ENCODE measurements around the gene NPTX1.

The NPTX1 gene

DNA sequence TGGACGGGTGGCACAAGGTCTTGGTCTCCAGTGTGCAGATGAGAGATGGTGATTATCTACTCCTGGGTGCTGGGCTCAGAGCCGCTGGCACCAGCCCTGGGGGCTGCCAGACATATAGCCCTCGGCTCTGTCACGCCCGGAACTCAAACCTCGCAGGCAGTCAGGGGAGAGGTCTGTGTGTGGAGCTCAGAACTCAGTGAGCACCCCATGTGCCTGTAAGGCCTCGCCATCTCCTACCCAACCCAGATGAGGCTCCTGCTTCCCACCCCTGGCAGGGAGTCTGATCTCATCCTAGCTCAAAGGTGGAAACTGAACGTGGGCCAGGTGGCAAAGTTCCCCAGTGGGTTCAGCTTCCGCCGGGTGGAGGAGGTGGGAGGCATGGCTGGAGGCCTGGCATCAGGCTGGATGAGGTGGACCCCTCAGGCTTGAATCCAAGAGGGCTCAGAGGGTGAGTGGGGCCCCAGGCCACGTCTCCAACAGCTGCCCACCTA is 22.6 kb upstream of the NPTX1 start:
- peaks cover 27 to 80% of the 10 kb centered on the region in 2 donors for H3K27me3 Mint-ChIP-seq
- H3K4me1 Mint-ChIP-seq = peaks cover 0 to 2% of the 10 kb centered on the region in 2 donors
- ATAC-seq (replicated peaks) (no peak), DNase-seq (no peak)
- no peak overlapping the region for H3K27ac Mint-ChIP-seq
- no peaks in the 10 kb centered on the region for H3K9me3 Mint-ChIP-seq
- H3K4me3 Mint-ChIP-seq = no peak overlapping the region
- no peaks in the 10 kb centered on the region for H3K36me3 Mint-ChIP-seq

- Mint-ChIP-seq H3K27me3 (peaks cover 21 to 78% of the 10 kb centered on the region in 2 donors), H3K4me1 (peaks cover 0 to 2% of the 10 kb centered on the region in 2 donors), H3K36me3 (no peaks in the 10 kb centered on the region), H3K27ac (no peak overlapping the region), H3K9me3 (no peaks in the 10 kb centered on the region), H3K4me3 (no peak overlapping the region)
- ATAC-seq (replicated peaks) = peak; percentile 25 to 45
- DNase-seq = no peak
Measured at GRCh38 chr17:80498242-80498919, 22.0 kb upstream of the NPTX1 start.

- no peak for ATAC-seq (replicated peaks)
- peaks cover 20 to 76% of the 10 kb centered on the region in 2 donors for H3K27me3 Mint-ChIP-seq
- H3K27ac Mint-ChIP-seq = no peak overlapping the region
Measured at GRCh38 chr17:80497726-80498241, 21.4 kb upstream of the NPTX1 start.

GRCh38 chr17:80494547-80494946 is 18.1 kb upstream of the NPTX1 start:
- no peak overlapping the region for H3K27ac Mint-ChIP-seq
- ATAC-seq (replicated peaks) (no peak), DNase-seq (no peak)
- H3K9me3 Mint-ChIP-seq = no peaks in the 10 kb centered on the region
- H3K27me3 Mint-ChIP-seq = peaks cover 28 to 57% of the 10 kb centered on the region in 2 donors
- H3K4me1 Mint-ChIP-seq = peaks cover 0 to 2% of the 10 kb centered on the region in 2 donors
- H3K4me3 Mint-ChIP-seq = no peak overlapping the region
- H3K36me3 Mint-ChIP-seq = no peaks in the 10 kb centered on the region

More at GRCh38 chr17:80497726-80498241, 21.4 kb upstream of the NPTX1 start:
- H3K4me1 Mint-ChIP-seq = peaks cover 0 to 2% of the 10 kb centered on the region in 2 donors
- H3K9me3 Mint-ChIP-seq = no peaks in the 10 kb centered on the region
- no peak for DNase-seq
- H3K36me3 Mint-ChIP-seq = no peaks in the 10 kb centered on the region
- H3K4me3 Mint-ChIP-seq = no peak overlapping the region

- Mint-ChIP-seq H3K27ac (no peak overlapping the region), H3K4me3 (no peak overlapping the region), H3K27me3 (peaks cover 23 to 42% of the 10 kb centered on the region in 2 donors), H3K36me3 (no peaks in the 10 kb centered on the region), H3K4me1 (no peaks in the 10 kb centered on the region), H3K9me3 (no peaks in the 10 kb centered on the region)
- no peak for ATAC-seq (replicated peaks)
- no peak for DNase-seq
Measured at GRCh38 chr17:80492343-80493136, 16.1 kb upstream of the NPTX1 start.

GRCh38 chr17:80491478-80492342 is 15.3 kb upstream of the NPTX1 start:
- peaks cover 25 to 42% of the 10 kb centered on the region in 2 donors for H3K27me3 Mint-ChIP-seq
- no peaks in the 10 kb centered on the region for H3K9me3 Mint-ChIP-seq
- no peaks in the 10 kb centered on the region for H3K4me1 Mint-ChIP-seq
- no peak overlapping the region for H3K27ac Mint-ChIP-seq
- H3K4me3 Mint-ChIP-seq = no peak overlapping the region
- DNase-seq (no peak), ATAC-seq (replicated peaks) (no peak)
- no peaks in the 10 kb centered on the region for H3K36me3 Mint-ChIP-seq

- Mint-ChIP-seq H3K9me3 (no peaks in the 10 kb centered on the region), H3K4me1 (peaks cover 4 to 10% of the 10 kb centered on the region in 2 donors), H3K36me3 (no peaks in the 10 kb centered on the region), H3K27me3 (peaks cover 39 to 40% of the 10 kb centered on the region in 2 donors), H3K4me3 (no peak overlapping the region), H3K27ac (no peak overlapping the region)
- no peak for DNase-seq
- ATAC-seq (replicated peaks) = no peak
Measured at GRCh38 chr17:80487511-80487910, 11.1 kb upstream of the NPTX1 start.

DNA sequence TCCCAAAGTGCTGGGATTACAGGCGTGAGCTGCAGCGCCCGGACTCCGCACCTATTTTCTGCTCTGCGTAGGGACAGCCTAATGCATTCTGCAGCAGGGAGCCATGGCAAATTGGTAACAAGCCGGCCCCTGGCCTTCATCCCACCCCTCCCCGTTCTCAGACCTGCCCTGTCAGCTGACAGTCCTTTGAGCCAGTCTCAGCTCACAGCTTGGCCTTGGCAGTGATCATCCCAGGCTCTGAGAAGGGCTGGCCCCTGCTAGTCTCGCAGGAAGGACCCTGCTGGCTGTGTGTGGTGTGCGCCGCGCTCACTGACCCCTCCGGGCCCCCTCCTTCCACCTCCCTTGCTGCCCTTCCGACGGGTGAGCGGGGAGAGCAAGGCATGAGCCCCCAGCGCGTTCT is 10.3 kb upstream of the NPTX1 start:
- no peak for DNase-seq
- H3K27ac Mint-ChIP-seq = no peak overlapping the region
- no peak for ATAC-seq (replicated peaks)
- H3K9me3 Mint-ChIP-seq = no peaks in the 10 kb centered on the region
- no peaks in the 10 kb centered on the region for H3K36me3 Mint-ChIP-seq
- H3K4me1 Mint-ChIP-seq = peaks cover 4 to 11% of the 10 kb centered on the region in 2 donors
- no peak overlapping the region for H3K4me3 Mint-ChIP-seq
- H3K27me3 Mint-ChIP-seq = peaks cover 46 to 47% of the 10 kb centered on the region in 2 donors

- peak overlapping the region in 1 of 2 donors; percentile 6 for H3K4me3 Mint-ChIP-seq
- no peaks in the 10 kb centered on the region for H3K36me3 Mint-ChIP-seq
- H3K27ac Mint-ChIP-seq = peak overlapping the region; percentile 75
- H3K4me1 Mint-ChIP-seq = peaks cover 6 to 18% of the 10 kb centered on the region in 2 donors
- peak; percentile 51 for DNase-seq
- ATAC-seq (replicated peaks) = peak; percentile 96 to 97
- peaks cover 54 to 55% of the 10 kb centered on the region in 2 donors for H3K27me3 Mint-ChIP-seq
- no peaks in the 10 kb centered on the region for H3K9me3 Mint-ChIP-seq
Measured at GRCh38 chr17:80485846-80486245, 9.4 kb upstream of the NPTX1 start.

DNA sequence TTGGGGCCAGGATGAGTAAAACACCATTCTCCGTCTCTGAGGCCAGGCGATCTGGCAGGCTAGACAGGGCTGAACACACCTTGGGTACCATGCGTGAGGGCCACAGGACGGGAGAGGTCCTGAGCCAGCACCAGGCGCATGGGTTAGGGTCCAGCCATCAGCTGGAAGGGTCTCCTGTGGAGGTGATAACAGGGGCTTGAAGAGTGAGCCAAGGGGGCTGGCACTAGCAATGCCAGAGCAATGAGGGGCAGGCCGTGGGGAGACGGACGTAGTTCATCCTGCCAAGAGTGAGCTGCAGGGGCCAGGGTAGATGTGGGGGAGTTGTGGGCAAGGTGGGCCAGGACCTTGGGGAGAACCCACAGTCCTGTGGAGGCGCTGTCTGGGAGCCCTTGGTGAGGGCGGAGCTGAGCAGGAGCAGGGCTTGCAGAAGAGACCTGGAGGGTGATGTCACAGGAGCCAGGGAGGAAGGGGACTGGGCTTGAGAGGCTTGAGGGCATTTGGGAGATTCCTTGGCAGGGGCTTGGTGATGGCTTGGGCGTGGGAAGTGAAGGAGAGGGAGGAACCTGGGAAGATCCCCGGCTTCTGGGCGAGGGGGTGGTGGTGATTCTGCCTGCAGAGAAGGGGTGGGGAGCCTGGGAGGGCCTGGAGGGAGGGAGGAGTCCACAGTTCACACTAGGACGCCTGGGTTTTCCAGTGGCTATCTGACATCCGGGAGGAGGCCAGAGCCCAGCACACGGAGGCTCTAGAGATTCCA is 6.3 kb upstream of the NPTX1 start:
- H3K4me3 Mint-ChIP-seq = peak overlapping the region in 1 of 2 donors; percentile 8
- ATAC-seq (replicated peaks) = no peak

DNA sequence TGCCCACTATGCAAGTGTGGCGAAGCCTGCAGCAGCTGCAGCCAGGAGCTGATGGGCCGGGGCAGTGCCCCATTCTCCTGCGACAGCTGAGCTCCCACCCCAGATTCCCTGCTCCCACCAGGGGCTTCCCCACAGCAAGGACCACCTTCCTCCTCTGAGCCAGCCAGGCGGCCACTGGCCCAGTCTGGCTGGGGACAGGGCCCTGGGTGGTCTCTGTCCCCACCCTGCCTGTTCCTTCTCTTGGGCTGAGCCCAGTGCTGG is 5.6 kb upstream of the NPTX1 start:
- no peak overlapping the region for H3K27ac Mint-ChIP-seq

More for the DNA sequence above, 6.3 kb upstream of the NPTX1 start:
- Mint-ChIP-seq H3K27ac (no peak overlapping the region), H3K36me3 (no peaks in the 10 kb centered on the region), H3K9me3 (no peaks in the 10 kb centered on the region), H3K27me3 (peaks cover 62 to 72% of the 10 kb centered on the region in 2 donors), H3K4me1 (peaks cover 6 to 26% of the 10 kb centered on the region in 2 donors)
- no peak for DNase-seq

DNA sequence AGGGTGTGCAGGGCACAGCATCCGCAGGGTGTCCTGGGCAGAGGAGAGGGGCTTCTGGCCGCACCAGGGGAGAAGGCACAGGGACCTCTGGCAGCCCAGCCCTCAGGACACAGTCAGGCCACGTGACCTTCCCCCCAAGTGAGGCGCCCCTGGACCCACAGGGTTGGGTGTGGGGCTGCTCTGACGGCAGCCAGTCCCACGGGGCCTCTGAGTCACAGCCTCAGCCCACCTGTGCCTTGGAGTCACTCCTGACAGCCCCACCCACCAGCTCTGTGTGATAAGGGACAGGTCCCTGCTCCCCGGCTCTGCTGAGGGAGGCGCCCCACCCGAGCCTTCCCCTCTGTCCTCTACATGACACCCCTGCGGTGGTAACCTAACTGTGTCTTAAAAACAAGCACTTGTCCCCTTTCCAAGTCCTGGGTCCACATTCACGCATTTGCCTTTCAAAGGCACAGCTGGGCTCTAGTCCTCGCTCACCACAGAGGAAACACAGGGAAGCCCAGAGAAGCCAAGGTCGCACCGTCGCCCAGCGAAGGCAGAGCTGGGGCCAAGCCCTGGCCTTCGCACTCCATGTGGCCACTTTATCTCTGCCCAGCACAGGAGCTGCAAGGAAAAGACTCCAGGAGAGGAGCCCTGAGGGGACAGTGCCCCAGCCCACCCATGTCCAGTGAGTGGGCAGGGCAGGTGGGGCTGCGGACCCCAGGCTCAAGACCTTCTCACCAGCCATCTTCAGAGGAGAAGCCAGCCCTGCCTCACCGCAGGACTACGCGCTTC is 5.1 kb upstream of the NPTX1 start:
- H3K27ac Mint-ChIP-seq = no peak overlapping the region
- peaks cover 6 to 26% of the 10 kb centered on the region in 2 donors for H3K4me1 Mint-ChIP-seq
- DNase-seq (no peak), ATAC-seq (replicated peaks) (no peak)
- peaks cover 50 to 60% of the 10 kb centered on the region in 2 donors for H3K27me3 Mint-ChIP-seq
- no peaks in the 10 kb centered on the region for H3K36me3 Mint-ChIP-seq
- H3K9me3 Mint-ChIP-seq = no peaks in the 10 kb centered on the region
- H3K4me3 Mint-ChIP-seq = no peak overlapping the region

More for the DNA sequence above, 5.6 kb upstream of the NPTX1 start:
- Mint-ChIP-seq H3K27me3 (peaks cover 55 to 65% of the 10 kb centered on the region in 2 donors), H3K4me1 (peaks cover 6 to 26% of the 10 kb centered on the region in 2 donors), H3K4me3 (no peak overlapping the region), H3K36me3 (no peaks in the 10 kb centered on the region), H3K9me3 (no peaks in the 10 kb centered on the region)
- no peak for DNase-seq
- ATAC-seq (replicated peaks) = no peak

DNA sequence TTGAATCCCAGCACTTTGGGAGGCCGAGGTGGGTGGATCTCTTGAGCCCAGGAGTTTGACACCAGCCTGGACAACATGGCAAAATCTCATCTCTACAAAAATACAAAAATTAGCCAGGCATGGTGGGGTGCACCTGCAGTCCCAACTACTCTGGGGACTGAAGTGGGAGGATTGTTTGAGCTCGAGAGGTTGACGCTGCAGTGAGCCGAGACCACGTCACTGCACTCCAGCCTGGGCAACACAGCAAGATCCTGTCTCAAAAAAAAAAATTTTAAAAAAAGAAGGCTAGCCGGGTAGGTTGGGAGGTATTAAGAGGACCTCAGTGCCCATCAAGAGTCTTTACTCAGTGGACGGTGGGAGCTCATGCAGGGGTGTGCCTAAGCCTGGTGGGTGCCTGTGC is 3.8 kb upstream of the NPTX1 start:
- no peak overlapping the region for H3K4me3 Mint-ChIP-seq
- H3K27me3 Mint-ChIP-seq = peaks cover 50 to 55% of the 10 kb centered on the region in 2 donors

More for the DNA sequence above, 3.8 kb upstream of the NPTX1 start:
- ATAC-seq (replicated peaks) (no peak), DNase-seq (no peak)
- no peaks in the 10 kb centered on the region for H3K9me3 Mint-ChIP-seq
- H3K27ac Mint-ChIP-seq = no peak overlapping the region
- peaks cover 5 to 25% of the 10 kb centered on the region in 2 donors for H3K4me1 Mint-ChIP-seq
- H3K36me3 Mint-ChIP-seq = no peaks in the 10 kb centered on the region

Measured in stimulated activated naive B cell treated with anti-CD40 and anti-IgM and Interleukin-4, amounts not matched to agents 10 μg/mL and 1 μg/mL and 100 μg/mL, for 72 hours (primary cell).